NCI-H1092 (cell line): ENCODE measurements around the gene GTF2B.
"Not testable (repeated sequence)": the region's sequence is repeated elsewhere in the genome, so short reads cannot be mapped to it uniquely, and the experiment has no call there.

Source experiments
- DNase-seq: peaks from one replicate; lab custom pipeline; 2025; lab: John Stamatoyannopoulos, UW

GTF2B gene

DNA sequence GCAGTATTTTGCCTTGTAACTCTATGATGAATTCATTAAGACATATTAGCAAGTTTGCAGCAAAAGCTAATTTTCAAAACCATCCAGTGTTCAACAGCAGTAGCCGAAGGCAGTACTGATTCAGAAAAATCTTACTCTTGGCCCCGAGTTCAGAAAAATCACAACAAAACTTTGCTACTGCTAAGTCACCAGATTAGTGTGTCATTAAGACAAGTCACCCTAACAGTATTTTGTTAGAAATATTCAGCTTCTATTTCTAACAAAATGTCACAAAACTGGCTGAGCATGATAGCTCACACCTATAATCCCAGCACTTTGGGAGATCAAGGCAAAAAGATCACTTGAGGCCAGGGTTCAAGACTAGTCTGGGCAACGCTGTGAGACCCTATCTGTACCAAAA is 8.2 kb downstream of the GTF2B start:
- DNase-seq: no peak

DNA sequence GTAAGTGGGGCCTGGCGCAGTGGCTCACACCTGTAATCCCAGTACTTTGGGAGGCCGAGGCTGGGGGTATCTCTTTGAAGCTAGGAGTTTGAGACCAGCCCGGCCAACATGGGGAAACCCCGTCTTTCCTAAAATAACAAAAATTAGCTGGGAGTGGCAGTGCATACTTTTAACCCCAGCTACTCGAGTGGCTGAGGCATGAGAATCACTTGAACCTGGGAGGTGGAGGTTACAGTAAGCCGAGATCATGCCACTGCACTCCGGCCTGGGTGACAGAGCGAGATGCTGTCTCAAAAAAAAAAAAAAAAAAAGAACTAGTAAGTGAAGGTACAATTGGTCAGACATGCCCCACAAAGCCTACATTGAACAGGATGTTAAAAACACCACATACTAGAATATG is 10.7 kb downstream of the GTF2B start:
- DNase-seq: not testable (repeated sequence)

DNA sequence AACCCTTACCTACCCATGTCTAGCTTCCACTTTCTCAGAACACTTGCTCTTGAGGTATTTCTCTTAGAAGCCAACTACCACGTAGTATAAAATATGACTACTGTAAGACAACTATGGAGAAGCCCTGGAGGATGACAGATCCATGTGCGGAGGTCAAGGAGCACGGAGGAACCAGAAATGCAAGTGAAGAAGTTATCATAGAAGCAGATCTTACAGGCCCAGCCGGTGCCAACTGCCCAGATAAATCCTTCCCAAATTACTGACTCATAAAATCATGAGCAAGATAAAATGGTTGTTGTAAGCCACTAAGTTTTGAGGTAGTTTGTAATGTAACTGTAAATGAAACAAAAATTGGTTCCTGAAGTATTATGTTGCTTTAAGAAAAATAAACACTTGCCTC is 12.6 kb downstream of the GTF2B start:
- no peak for DNase-seq

- DNase-seq: no peak
Observed at GRCh38 chr1:88877911-88878310, 13.5 kb downstream of the GTF2B start.

- no peak for DNase-seq
Observed at GRCh38 chr1:88877382-88877825, 14.0 kb downstream of the GTF2B start.

GRCh38 chr1:88876573-88877365 is 14.6 kb downstream of the GTF2B start:
- DNase-seq: no peak

- DNase-seq: no peak
Observed at GRCh38 chr1:88875595-88875994, 15.8 kb downstream of the GTF2B start.

- DNase-seq: no peak
Observed at GRCh38 chr1:88873737-88874349, 17.5 kb downstream of the GTF2B start.

- DNase-seq: not testable (repeated sequence)
Observed at GRCh38 chr1:88869644-88870043, 21.7 kb downstream of the GTF2B start.

- DNase-seq: no peak
Observed at GRCh38 chr1:88867743-88868521, 23.4 kb downstream of the GTF2B start.

DNA sequence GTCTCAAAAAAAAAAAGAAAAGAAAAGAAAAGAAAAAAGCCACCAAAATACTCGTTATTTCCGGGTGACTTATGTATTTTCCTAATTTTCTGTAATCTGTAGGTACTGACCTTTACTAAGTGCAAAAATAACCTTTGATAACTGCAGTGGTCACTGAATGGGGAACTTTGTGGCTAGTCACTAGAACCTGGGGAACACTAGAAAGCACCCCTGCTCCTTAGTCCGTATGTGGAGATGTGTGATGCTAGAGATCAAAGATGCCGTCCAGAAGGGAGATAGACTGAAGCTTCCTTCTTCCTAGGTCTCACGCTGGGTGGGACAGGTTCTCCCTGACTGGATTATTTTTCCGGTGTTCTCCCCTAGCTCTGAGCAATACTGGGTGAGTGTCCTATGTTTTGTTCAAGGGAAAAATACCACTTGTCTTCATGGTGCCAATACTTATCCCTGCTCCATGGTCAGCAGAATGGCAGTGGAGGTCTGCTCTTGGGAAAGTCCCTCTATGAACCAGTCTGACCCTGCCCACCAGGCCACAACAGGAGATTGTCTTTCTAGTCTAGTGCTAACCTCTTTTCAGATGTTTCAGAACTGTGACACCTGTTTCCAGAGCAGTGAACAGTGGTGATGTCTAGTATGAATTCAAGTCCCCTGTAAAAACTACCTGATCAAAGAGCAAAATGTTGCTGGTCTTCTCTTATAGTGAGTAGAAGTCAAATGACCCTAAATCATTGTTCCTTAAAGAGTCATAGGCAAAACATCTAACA is 39.9 kb downstream of the GTF2B start:
- DNase-seq: no peak

GRCh38 chr1:88847643-88848042 is 43.7 kb downstream of the GTF2B start:
- no peak for DNase-seq

GRCh38 chr1:88825721-88826120 is 65.6 kb downstream of the GTF2B start:
- no peak for DNase-seq

GRCh38 chr1:88819642-88820041 is 71.7 kb downstream of the GTF2B start:
- not testable (repeated sequence) for DNase-seq

GRCh38 chr1:88813471-88813870 is 77.9 kb downstream of the GTF2B start:
- DNase-seq: no peak

- DNase-seq: no peak
Observed at GRCh38 chr1:88812366-88812765, 79.0 kb downstream of the GTF2B start.

GRCh38 chr1:88803444-88803843 is 87.9 kb downstream of the GTF2B start:
- no peak for DNase-seq

DNA sequence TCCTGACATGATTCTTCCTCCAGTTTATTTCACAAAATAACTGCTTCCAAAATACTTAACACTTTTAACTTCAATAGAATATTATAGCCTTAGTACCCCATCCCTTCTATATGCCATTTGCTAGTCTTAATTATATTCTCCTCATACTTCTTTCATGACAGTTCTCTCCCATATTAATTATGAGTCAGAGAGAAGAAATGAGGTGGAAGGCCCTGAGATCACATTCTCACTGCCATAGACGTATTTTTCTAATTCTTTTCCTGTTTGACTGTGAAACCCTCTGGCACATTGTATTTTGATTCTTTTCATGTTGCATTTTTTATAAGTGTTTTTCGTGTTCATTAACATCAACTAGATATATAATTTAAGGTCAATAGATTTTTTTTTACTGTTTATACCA is 88.4 kb downstream of the GTF2B start:
- no peak for DNase-seq
